Neural progenitor cell (in vitro differentiated cells): ENCODE measurements around the gene CARNS1.

Experiments
- CTCF ChIP-seq: fragments of 200-600 bp; sonication (generic); IDR thresholded peaks from 2 replicates; pipeline ENCODE4 v1.5.1; 2017; ENCODE audit warnings: antibody characterized with exemption, mild to moderate bottlenecking
- EZH2phosphoT487 ChIP-seq: fragments of 200-600 bp; sonication (generic); IDR thresholded peaks from 2 replicates; pipeline ENCODE4 v1.6.1; 2017; ENCODE audit warnings: antibody characterized with exemption

GRCh38 chr11:67472882-67473281 lies 57.4 kb downstream of the CARNS1 start:
- no peak for TF ChIP-seq CTCF
- no peak for TF ChIP-seq EZH2phosphoT487
